ENCODE results near the gene GPSM1.

GRCh38 chr9:136401173-136401922 is 74.0 kb downstream of the GPSM1 start:
- TF ChIP-seq CTCF (IDR thresholded peaks at IDR 0.05) (no peak), POLR2A (IDR thresholded peaks at IDR 0.05) (no peak), POLR2AphosphoS5 (IDR thresholded peaks at IDR 0.05) (no peak), EP300 (IDR thresholded peaks at IDR 0.05) (no peak)
